ENCODE data around the gene PRKCB.

PRKCB gene

GRCh38 chr16:24009955-24010354 lies 174.2 kb downstream of the PRKCB start:
- Histone ChIP-seq H3K79me2 (ENCODE audit: insufficient read depth, low read length) (peaks cover 15% of the 10 kb centered on the region; the same call in 1 of the 2 replicates), H3K9me2 (replicated peaks; ENCODE audit: low read depth, low read length) (no peaks in the 10 kb centered on the region), H3K36me3 (ENCODE audit: insufficient read depth, low read length) (peaks cover 8% of the 10 kb centered on the region; the same call in 1 of the 2 replicates), H3K4me2 (ENCODE audit: low read depth, low read length, poor library complexity, severe bottlenecking) (peak overlapping the region; percentile 42), H3K27me3 (ENCODE audit: insufficient read depth, low read length, poor library complexity, severe bottlenecking) (no peaks in the 10 kb centered on the region), H3K4me3 (ENCODE audit: low read length, poor library complexity, severe bottlenecking) (no peak overlapping the region), H3K9ac (ENCODE audit: low read depth, low read length, poor library complexity, severe bottlenecking) (peak overlapping the region; percentile 51), H3K9me3 (ENCODE audit: insufficient read depth, low read depth, low read length) (no peaks in the 10 kb centered on the region), H3K4me1 (ENCODE audit: insufficient read depth, low read length, poor library complexity, severe bottlenecking) (peaks cover 66% of the 10 kb centered on the region), H4K20me1 (ENCODE audit: insufficient read depth, low read length, poor library complexity, severe bottlenecking) (no peaks in the 10 kb centered on the region), H2AFZ (ENCODE audit: low read length) (no peak overlapping the region), H3F3A (ENCODE audit: low read depth) (peaks cover 10% of the 10 kb centered on the region; the same call in 1 of the 2 replicates)
- TF ChIP-seq CTCF (conservative IDR thresholded peaks at IDR 0.05; ENCODE audit: low read length) (no peak), EZH2phosphoT487 (IDR thresholded peaks at IDR 0.05; ENCODE audit: borderline replicate concordance) (no peak)

GRCh38 chr16:24010440-24011089 lies 174.8 kb downstream of the PRKCB start:
- no peak for TF ChIP-seq EZH2phosphoT487 (IDR thresholded peaks at IDR 0.05; ENCODE audit: borderline replicate concordance)
- TF ChIP-seq CTCF (conservative IDR thresholded peaks at IDR 0.05; ENCODE audit: low read length): peak; percentile 91
- Histone ChIP-seq H3K36me3 (ENCODE audit: insufficient read depth, low read length) (peaks cover 8% of the 10 kb centered on the region; the same call in 1 of the 2 replicates), H3K9me2 (replicated peaks; ENCODE audit: low read depth, low read length) (no peaks in the 10 kb centered on the region), H2AFZ (ENCODE audit: low read length) (no peak overlapping the region), H3K9me3 (ENCODE audit: insufficient read depth, low read depth, low read length) (no peaks in the 10 kb centered on the region), H4K20me1 (ENCODE audit: insufficient read depth, low read length, poor library complexity, severe bottlenecking) (no peaks in the 10 kb centered on the region), H3F3A (ENCODE audit: low read depth) (peaks cover 10% of the 10 kb centered on the region; the same call in 1 of the 2 replicates), H3K4me2 (ENCODE audit: low read depth, low read length, poor library complexity, severe bottlenecking) (peak overlapping the region; percentile 42), H3K9ac (ENCODE audit: low read depth, low read length, poor library complexity, severe bottlenecking) (peak overlapping the region; percentile 51), H3K4me3 (ENCODE audit: low read length, poor library complexity, severe bottlenecking) (no peak overlapping the region), H3K27me3 (ENCODE audit: insufficient read depth, low read length, poor library complexity, severe bottlenecking) (no peaks in the 10 kb centered on the region), H3K79me2 (ENCODE audit: insufficient read depth, low read length) (peaks cover 21% of the 10 kb centered on the region; the same call in 1 of the 2 replicates), H3K4me1 (ENCODE audit: insufficient read depth, low read length, poor library complexity, severe bottlenecking) (peaks cover 66% of the 10 kb centered on the region)

- Histone ChIP-seq H3F3A (ENCODE audit: low read depth) (peaks cover 10% of the 10 kb centered on the region; the same call in 1 of the 2 replicates), H3K4me1 (ENCODE audit: insufficient read depth, low read length, poor library complexity, severe bottlenecking) (peaks cover 61% of the 10 kb centered on the region), H3K4me2 (ENCODE audit: low read depth, low read length, poor library complexity, severe bottlenecking) (no peak overlapping the region), H3K4me3 (ENCODE audit: low read length, poor library complexity, severe bottlenecking) (no peak overlapping the region), H3K9ac (ENCODE audit: low read depth, low read length, poor library complexity, severe bottlenecking) (no peak overlapping the region), H3K36me3 (ENCODE audit: insufficient read depth, low read length) (peaks cover 8% of the 10 kb centered on the region; the same call in 1 of the 2 replicates), H3K9me2 (replicated peaks; ENCODE audit: low read depth, low read length) (no peaks in the 10 kb centered on the region), H4K20me1 (ENCODE audit: insufficient read depth, low read length, poor library complexity, severe bottlenecking) (no peaks in the 10 kb centered on the region), H3K27me3 (ENCODE audit: insufficient read depth, low read length, poor library complexity, severe bottlenecking) (no peaks in the 10 kb centered on the region), H3K79me2 (ENCODE audit: insufficient read depth, low read length) (peaks cover 22% of the 10 kb centered on the region; the same call in 1 of the 2 replicates), H2AFZ (ENCODE audit: low read length) (no peak overlapping the region), H3K9me3 (ENCODE audit: insufficient read depth, low read depth, low read length) (no peaks in the 10 kb centered on the region)
- TF ChIP-seq EZH2phosphoT487 (IDR thresholded peaks at IDR 0.05; ENCODE audit: borderline replicate concordance) (no peak), CTCF (conservative IDR thresholded peaks at IDR 0.05; ENCODE audit: low read length) (no peak)
These were observed 175.5 kb downstream of the PRKCB start for GRCh38 chr16:24011237-24011636.
